ENCODE results near the gene ADGRA1.
A peak's percentile ranks its signal among the peaks of the same experiment; 100 is the strongest.
"Not testable (repeated sequence)": the region's sequence is repeated elsewhere in the genome, so short reads cannot be mapped to it uniquely, and the experiment has no call there.

ADGRA1 gene

DNA sequence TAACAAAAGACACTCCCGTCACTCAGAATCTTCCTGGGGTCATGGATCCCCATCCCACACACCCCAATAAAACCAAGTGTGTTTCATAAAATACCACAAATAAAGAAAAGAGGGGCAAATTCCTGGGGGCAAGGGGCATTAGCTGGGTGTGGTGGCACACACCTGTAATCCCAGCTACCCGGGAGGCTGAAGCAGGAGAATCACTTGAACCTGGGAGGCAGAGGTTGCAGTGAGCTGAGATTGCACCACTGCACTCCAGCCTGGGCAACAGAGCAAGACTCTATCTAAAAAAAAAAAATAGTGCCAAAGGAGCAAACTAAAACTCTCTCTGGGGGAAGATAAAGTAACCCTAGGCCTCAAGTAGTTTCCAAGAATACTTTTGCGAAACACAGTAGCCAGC, 63.3 kb downstream of the ADGRA1 start:
- H2AFZ ChIP-seq (ENCODE audit: insufficient read depth, low read length, poor library complexity); H3K9ac ChIP-seq (ENCODE audit: low read length); H3K23ac ChIP-seq (ENCODE audit: low read length): not testable (repeated sequence)

DNA sequence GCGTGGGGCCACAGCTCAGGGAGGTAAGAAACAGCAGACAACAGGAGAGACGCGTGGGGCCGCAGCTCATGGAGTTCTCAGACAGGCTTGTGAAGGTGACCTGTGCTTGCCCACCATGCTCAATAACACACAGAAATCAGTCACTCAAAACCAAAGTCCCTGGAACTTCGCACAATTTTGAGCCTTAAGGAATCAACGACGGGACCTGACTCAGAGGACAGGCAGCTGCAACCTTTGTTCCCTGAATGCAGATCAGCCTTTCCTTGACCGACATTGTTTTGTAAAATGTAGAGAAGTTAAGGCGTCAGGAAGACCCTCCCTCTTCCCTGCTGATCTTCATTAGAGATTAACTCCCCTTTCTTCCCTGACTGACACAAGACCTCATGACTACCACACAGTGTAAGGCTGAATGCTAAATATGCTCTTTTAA, 63.8 kb downstream of the ADGRA1 start:
- no peaks in the 10 kb centered on the region for H3K79me2 ChIP-seq (ENCODE audit: control insufficient read depth, insufficient read depth, low read length, poor library complexity)
- WGBS (ENCODE audit: extremely low coverage, insufficient coverage, insufficient read length), result no CpG with 5 or more reads among the region's 9 CpGs
- H3K9me3 ChIP-seq (ENCODE audit: insufficient read depth, low read depth, low read length), result no peaks in the 10 kb centered on the region
- H2AFZ ChIP-seq (ENCODE audit: insufficient read depth, low read length, poor library complexity), result peak overlapping the region; percentile 5
- H4K8ac ChIP-seq (ENCODE audit: low read depth, low read length), result no peak overlapping the region
- no peak overlapping the region for H3K4me3 ChIP-seq (ENCODE audit: low read depth, low read length)
- H3K23ac ChIP-seq (ENCODE audit: low read length), result no peak overlapping the region
- H3K4ac ChIP-seq (ENCODE audit: low read depth, low read length), result no peak overlapping the region
- H3K36me3 ChIP-seq (ENCODE audit: control insufficient read depth in 1 of 2, insufficient read depth in 2 of 2, low read length in 2 of 2), result no peaks in the 10 kb centered on the region
- H2BK5ac ChIP-seq (ENCODE audit: low read depth, low read length, poor library complexity), result no peak overlapping the region
- H3K27ac ChIP-seq (ENCODE audit: low read depth, low read length), result no peak overlapping the region
- no peak overlapping the region for H3K18ac ChIP-seq (ENCODE audit: low read length)
- no peak overlapping the region for H3K14ac ChIP-seq (ENCODE audit: low read length)
- H3K27me3 ChIP-seq (ENCODE audit: insufficient read depth, low read length), result no peaks in the 10 kb centered on the region
- no peak overlapping the region for H2BK12ac ChIP-seq (ENCODE audit: low read length)
- H4K12ac ChIP-seq (ENCODE audit: low read depth, low read length), result no peak overlapping the region
- H2AK5ac ChIP-seq (ENCODE audit: low read length), result no peak overlapping the region
- no peak overlapping the region for H4K91ac ChIP-seq (ENCODE audit: low read depth, low read length)
- DNase-seq, result no peak
- no peak overlapping the region for H3K9ac ChIP-seq (ENCODE audit: low read length)
- H3K4me2 ChIP-seq (ENCODE audit: low read length), result no peak overlapping the region
- no peak overlapping the region for H2BK120ac ChIP-seq (ENCODE audit: insufficient read depth, low read length, poor library complexity)
- H3K4me1 ChIP-seq (ENCODE audit: control insufficient read depth in 1 of 2, insufficient read depth in 2 of 2, low read length in 2 of 2), result no peaks in the 10 kb centered on the region
- H3K79me1 ChIP-seq (ENCODE audit: low read length), result no peaks in the 10 kb centered on the region

More for the DNA sequence above, 63.3 kb downstream of the ADGRA1 start:
- not testable (repeated sequence) for H3K4ac ChIP-seq (ENCODE audit: low read depth, low read length); H3K27me3 ChIP-seq (ENCODE audit: insufficient read depth, low read length); H4K8ac ChIP-seq (ENCODE audit: low read depth, low read length); H3K4me2 ChIP-seq (ENCODE audit: low read length); H3K4me3 ChIP-seq (ENCODE audit: low read depth, low read length); H3K79me1 ChIP-seq (ENCODE audit: low read length); DNase-seq; H2BK120ac ChIP-seq (ENCODE audit: insufficient read depth, low read length, poor library complexity); H3K79me2 ChIP-seq (ENCODE audit: control insufficient read depth, insufficient read depth, low read length, poor library complexity); H3K36me3 ChIP-seq (ENCODE audit: control insufficient read depth in 1 of 2, insufficient read depth in 2 of 2, low read length in 2 of 2); H2BK5ac ChIP-seq (ENCODE audit: low read depth, low read length, poor library complexity); H2BK12ac ChIP-seq (ENCODE audit: low read length); H2AK5ac ChIP-seq (ENCODE audit: low read length); H3K27ac ChIP-seq (ENCODE audit: low read depth, low read length); H3K4me1 ChIP-seq (ENCODE audit: control insufficient read depth in 1 of 2, insufficient read depth in 2 of 2, low read length in 2 of 2); H4K12ac ChIP-seq (ENCODE audit: low read depth, low read length); H3K14ac ChIP-seq (ENCODE audit: low read length); H3K18ac ChIP-seq (ENCODE audit: low read length); H3K9me3 ChIP-seq (ENCODE audit: insufficient read depth, low read depth, low read length); H4K91ac ChIP-seq (ENCODE audit: low read depth, low read length)
- WGBS (ENCODE audit: extremely low coverage, insufficient coverage, insufficient read length), result no CpG with 5 or more reads among the region's 3 CpGs

DNA sequence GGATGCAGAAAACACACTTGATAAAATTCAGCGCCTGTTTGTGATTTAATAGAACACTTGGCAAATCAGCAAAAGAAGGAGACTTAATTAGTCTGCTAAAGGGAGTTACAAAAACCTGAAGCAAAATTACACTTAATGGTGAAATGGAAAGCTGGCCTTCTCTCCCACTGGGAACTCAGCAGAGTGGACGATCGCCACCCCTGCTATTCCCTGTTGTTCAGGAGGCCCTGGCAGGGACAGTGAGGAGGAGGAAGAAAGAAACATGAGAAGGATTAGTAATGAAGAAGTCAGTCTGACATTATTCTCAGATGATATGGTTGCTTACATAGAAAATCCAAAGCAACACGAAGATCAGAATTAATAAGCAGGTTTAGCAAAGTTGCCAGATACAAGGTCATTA, 66.7 kb downstream of the ADGRA1 start:
- Histone ChIP-seq H2BK5ac (ENCODE audit: low read depth, low read length, poor library complexity) (no peak overlapping the region), H3K23ac (ENCODE audit: low read length) (no peak overlapping the region), H3K4ac (ENCODE audit: low read depth, low read length) (no peak overlapping the region), H2AFZ (ENCODE audit: insufficient read depth, low read length, poor library complexity) (no peak overlapping the region), H3K36me3 (ENCODE audit: control insufficient read depth in 1 of 2, insufficient read depth in 2 of 2, low read length in 2 of 2) (no peaks in the 10 kb centered on the region), H3K4me2 (ENCODE audit: low read length) (no peak overlapping the region), H3K4me1 (ENCODE audit: control insufficient read depth in 1 of 2, insufficient read depth in 2 of 2, low read length in 2 of 2) (no peaks in the 10 kb centered on the region), H2BK120ac (ENCODE audit: insufficient read depth, low read length, poor library complexity) (no peak overlapping the region), H4K8ac (ENCODE audit: low read depth, low read length) (no peak overlapping the region), H4K91ac (ENCODE audit: low read depth, low read length) (no peak overlapping the region), H3K18ac (ENCODE audit: low read length) (no peak overlapping the region), H3K79me2 (ENCODE audit: control insufficient read depth, insufficient read depth, low read length, poor library complexity) (no peaks in the 10 kb centered on the region), H3K79me1 (ENCODE audit: low read length) (no peaks in the 10 kb centered on the region), H2BK12ac (ENCODE audit: low read length) (no peak overlapping the region), H3K9ac (ENCODE audit: low read length) (no peak overlapping the region), H3K4me3 (ENCODE audit: low read depth, low read length) (no peak overlapping the region), H3K9me3 (ENCODE audit: insufficient read depth, low read depth, low read length) (peaks cover 5% of the 10 kb centered on the region), H3K27me3 (ENCODE audit: insufficient read depth, low read length) (no peaks in the 10 kb centered on the region), H2AK5ac (ENCODE audit: low read length) (no peak overlapping the region), H3K27ac (ENCODE audit: low read depth, low read length) (no peak overlapping the region), H4K12ac (ENCODE audit: low read depth, low read length) (no peak overlapping the region), H3K14ac (ENCODE audit: low read length) (no peak overlapping the region)
- no peak for DNase-seq
- no CpG with 5 or more reads among the region's 4 CpGs for WGBS (ENCODE audit: extremely low coverage, insufficient coverage, insufficient read length)

DNA sequence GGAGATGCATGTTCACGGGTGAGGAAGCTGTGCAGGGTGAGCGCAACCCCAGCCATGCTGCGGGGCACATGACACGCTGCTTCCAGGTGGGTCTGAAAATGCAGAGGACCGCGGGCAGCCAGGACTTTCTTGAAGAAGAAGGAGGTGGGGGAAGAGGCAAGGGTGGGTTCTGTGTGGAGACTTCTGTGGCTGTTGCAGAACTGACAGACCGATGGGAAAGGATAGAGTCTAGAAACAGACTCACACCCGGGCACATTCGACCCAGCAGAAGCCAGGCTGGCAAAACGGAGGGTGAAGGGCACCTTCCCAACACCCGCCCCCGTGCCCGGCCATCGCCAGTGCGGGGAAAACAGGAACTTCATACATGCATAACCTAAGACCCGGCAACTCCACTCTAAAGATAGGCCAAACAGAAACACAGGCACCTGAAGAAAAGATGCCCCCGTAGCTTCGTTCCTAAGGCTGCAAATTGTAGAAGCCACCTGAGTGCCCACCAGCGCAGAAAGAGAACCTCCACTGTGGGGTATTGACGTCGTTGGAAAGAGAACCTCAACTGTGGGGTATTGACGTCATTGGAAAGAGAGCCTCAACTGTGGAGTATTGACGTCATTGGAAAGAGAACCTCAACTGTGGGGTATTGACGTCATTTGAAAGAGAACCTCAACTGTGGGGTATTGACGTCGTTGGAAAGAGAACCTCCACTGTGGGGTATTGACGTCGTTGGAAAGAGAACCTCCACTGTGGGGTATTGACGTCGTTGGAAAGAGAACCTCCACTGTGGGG, 67.5 kb downstream of the ADGRA1 start:
- DNase-seq, result no peak
- H3K9ac ChIP-seq (ENCODE audit: low read length), result no peak overlapping the region

More for the DNA sequence above, 67.5 kb downstream of the ADGRA1 start:
- Histone ChIP-seq H2BK120ac (ENCODE audit: insufficient read depth, low read length, poor library complexity) (no peak overlapping the region), H3K27me3 (ENCODE audit: insufficient read depth, low read length) (no peaks in the 10 kb centered on the region), H3K27ac (ENCODE audit: low read depth, low read length) (no peak overlapping the region), H4K8ac (ENCODE audit: low read depth, low read length) (no peak overlapping the region), H3K18ac (ENCODE audit: low read length) (no peak overlapping the region), H3K14ac (ENCODE audit: low read length) (no peak overlapping the region), H3K79me2 (ENCODE audit: control insufficient read depth, insufficient read depth, low read length, poor library complexity) (no peaks in the 10 kb centered on the region), H3K4me1 (ENCODE audit: control insufficient read depth in 1 of 2, insufficient read depth in 2 of 2, low read length in 2 of 2) (no peaks in the 10 kb centered on the region), H3K9me3 (ENCODE audit: insufficient read depth, low read depth, low read length) (peaks cover 5% of the 10 kb centered on the region), H3K4me2 (ENCODE audit: low read length) (no peak overlapping the region), H3K79me1 (ENCODE audit: low read length) (no peaks in the 10 kb centered on the region), H2BK5ac (ENCODE audit: low read depth, low read length, poor library complexity) (no peak overlapping the region), H3K4me3 (ENCODE audit: low read depth, low read length) (no peak overlapping the region), H4K91ac (ENCODE audit: low read depth, low read length) (no peak overlapping the region), H3K4ac (ENCODE audit: low read depth, low read length) (no peak overlapping the region), H3K36me3 (ENCODE audit: control insufficient read depth in 1 of 2, insufficient read depth in 2 of 2, low read length in 2 of 2) (no peaks in the 10 kb centered on the region), H2AK5ac (ENCODE audit: low read length) (no peak overlapping the region), H4K12ac (ENCODE audit: low read depth, low read length) (no peak overlapping the region), H2AFZ (ENCODE audit: insufficient read depth, low read length, poor library complexity) (no peak overlapping the region), H3K23ac (ENCODE audit: low read length) (no peak overlapping the region), H2BK12ac (ENCODE audit: low read length) (no peak overlapping the region)
- WGBS (ENCODE audit: extremely low coverage, insufficient coverage, insufficient read length), result no CpG with 5 or more reads among the region's 30 CpGs

All from trophoblast cell (in vitro differentiated cells and primary cell).